Measurements from ENCODE around the gene RTKN2.

RTKN2 gene

DNA sequence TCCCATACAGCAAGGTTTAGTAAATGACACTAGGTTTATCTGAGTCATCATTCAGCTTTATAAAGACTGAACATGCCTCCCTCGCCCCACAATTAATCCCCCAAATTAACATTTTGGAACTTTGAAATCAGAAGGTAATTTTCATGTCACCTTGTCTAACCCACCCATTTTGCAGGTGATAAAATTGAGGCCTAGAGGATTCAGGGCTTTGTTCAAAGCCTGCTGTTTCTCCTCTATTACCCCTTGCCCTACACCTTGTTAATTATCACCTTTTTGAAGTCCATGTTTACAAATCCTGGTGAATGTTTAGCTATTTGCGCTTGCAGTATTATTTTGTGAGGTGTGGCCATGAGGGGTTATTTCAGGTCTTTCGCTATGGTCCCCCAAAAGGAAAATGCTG, 120.5 kb downstream of the RTKN2 start:
- TF ChIP-seq TOX (CRISPR knock-in tag; IDR thresholded peaks at IDR 0.05; ENCODE audit: borderline replicate concordance) (no peak), ZNF70 (CRISPR knock-in tag; IDR thresholded peaks at IDR 0.05) (no peak), ESRRG (CRISPR knock-in tag; IDR thresholded peaks at IDR 0.05) (no peak)
- TF ChIP-seq, protein P1, sequence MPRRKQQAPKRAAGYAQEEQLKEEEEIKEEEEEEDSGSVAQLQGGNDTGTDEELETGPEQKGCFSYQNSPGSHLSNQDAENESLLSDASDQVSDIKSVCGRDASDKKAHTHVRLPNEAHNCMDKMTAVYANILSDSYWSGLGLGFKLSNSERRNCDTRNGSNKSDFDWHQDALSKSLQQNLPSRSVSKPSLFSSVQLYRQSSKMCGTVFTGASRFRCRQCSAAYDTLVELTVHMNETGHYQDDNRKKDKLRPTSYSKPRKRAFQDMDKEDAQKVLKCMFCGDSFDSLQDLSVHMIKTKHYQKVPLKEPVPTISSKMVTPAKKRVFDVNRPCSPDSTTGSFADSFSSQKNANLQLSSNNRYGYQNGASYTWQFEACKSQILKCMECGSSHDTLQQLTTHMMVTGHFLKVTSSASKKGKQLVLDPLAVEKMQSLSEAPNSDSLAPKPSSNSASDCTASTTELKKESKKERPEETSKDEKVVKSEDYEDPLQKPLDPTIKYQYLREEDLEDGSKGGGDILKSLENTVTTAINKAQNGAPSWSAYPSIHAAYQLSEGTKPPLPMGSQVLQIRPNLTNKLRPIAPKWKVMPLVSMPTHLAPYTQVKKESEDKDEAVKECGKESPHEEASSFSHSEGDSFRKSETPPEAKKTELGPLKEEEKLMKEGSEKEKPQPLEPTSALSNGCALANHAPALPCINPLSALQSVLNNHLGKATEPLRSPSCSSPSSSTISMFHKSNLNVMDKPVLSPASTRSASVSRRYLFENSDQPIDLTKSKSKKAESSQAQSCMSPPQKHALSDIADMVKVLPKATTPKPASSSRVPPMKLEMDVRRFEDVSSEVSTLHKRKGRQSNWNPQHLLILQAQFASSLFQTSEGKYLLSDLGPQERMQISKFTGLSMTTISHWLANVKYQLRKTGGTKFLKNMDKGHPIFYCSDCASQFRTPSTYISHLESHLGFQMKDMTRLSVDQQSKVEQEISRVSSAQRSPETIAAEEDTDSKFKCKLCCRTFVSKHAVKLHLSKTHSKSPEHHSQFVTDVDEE (CRISPR knock-in tag; IDR thresholded peaks at IDR 0.05): no peak
- ATAC-seq: no peak

DNA sequence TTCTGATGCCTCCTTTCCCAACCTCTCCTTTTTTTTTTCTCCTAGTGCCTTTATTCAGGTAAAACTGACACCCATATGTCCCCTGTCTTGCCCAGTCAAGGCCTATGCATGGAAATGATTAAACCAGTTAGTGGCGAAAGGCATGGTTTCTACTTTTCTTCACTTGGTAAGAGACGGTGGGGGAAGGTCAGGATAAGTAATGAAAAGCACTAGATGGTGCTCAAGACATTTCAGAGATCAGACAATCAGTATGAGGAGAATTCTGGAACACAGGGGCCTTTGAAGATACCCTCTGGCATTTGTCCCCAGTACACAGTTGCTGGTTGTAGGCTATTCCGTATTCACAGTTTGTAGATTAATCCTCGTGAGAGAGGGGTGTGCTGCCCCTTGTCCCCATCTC, 121.2 kb downstream of the RTKN2 start:
- TF ChIP-seq ARNTL (CRISPR knock-in tag; IDR thresholded peaks at IDR 0.05; ENCODE audit: borderline replicate concordance, low read depth): no peak
- no peak for TF ChIP-seq ESRRG (CRISPR knock-in tag; IDR thresholded peaks at IDR 0.05)
- TF ChIP-seq ZFP3 (CRISPR knock-in tag; IDR thresholded peaks at IDR 0.05): no peak
- TF ChIP-seq BACH2 (CRISPR knock-in tag; IDR thresholded peaks at IDR 0.05; ENCODE audit: borderline replicate concordance): no peak
- no peak for TF ChIP-seq ZFP30 (CRISPR knock-in tag; IDR thresholded peaks at IDR 0.05)
- TF ChIP-seq, protein P2, sequence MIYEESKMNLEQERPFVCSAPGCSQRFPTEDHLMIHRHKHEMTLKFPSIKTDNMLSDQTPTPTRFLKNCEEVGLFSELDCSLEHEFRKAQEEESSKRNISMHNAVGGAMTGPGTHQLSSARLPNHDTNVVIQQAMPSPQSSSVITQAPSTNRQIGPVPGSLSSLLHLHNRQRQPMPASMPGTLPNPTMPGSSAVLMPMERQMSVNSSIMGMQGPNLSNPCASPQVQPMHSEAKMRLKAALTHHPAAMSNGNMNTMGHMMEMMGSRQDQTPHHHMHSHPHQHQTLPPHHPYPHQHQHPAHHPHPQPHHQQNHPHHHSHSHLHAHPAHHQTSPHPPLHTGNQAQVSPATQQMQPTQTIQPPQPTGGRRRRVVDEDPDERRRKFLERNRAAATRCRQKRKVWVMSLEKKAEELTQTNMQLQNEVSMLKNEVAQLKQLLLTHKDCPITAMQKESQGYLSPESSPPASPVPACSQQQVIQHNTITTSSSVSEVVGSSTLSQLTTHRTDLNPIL (CRISPR knock-in tag; IDR thresholded peaks at IDR 0.05; ENCODE audit: low read depth): no peak
- no peak for TF ChIP-seq GLIS3 (CRISPR knock-in tag; IDR thresholded peaks at IDR 0.05)
- no peak for TF ChIP-seq ZNF565 (CRISPR knock-in tag; conservative IDR thresholded peaks at IDR 0.05; ENCODE audit: low read depth)
- no peak for TF ChIP-seq TOX (CRISPR knock-in tag; IDR thresholded peaks at IDR 0.05; ENCODE audit: borderline replicate concordance)
- ATAC-seq: no peak

GRCh38 chr10:62136931-62137330, 131.7 kb downstream of the RTKN2 start:
- no peak for ATAC-seq
- no peak for TF ChIP-seq ZFP3 (CRISPR knock-in tag; IDR thresholded peaks at IDR 0.05)
- no peak for TF ChIP-seq OSR1 (CRISPR knock-in tag; IDR thresholded peaks at IDR 0.05)
- TF ChIP-seq TOX (CRISPR knock-in tag; IDR thresholded peaks at IDR 0.05; ENCODE audit: borderline replicate concordance): no peak
- no peak for TF ChIP-seq PPARA (CRISPR knock-in tag; IDR thresholded peaks at IDR 0.05; ENCODE audit: borderline replicate concordance)
- no peak for TF ChIP-seq ZNF70 (CRISPR knock-in tag; IDR thresholded peaks at IDR 0.05)
- TF ChIP-seq TCF4 (CRISPR knock-in tag; IDR thresholded peaks at IDR 0.05; ENCODE audit: borderline replicate concordance): no peak
- TF ChIP-seq GLIS3 (CRISPR knock-in tag; IDR thresholded peaks at IDR 0.05): no peak
- TF ChIP-seq RARB (CRISPR knock-in tag; IDR thresholded peaks at IDR 0.05): no peak
- TF ChIP-seq, protein P3, sequence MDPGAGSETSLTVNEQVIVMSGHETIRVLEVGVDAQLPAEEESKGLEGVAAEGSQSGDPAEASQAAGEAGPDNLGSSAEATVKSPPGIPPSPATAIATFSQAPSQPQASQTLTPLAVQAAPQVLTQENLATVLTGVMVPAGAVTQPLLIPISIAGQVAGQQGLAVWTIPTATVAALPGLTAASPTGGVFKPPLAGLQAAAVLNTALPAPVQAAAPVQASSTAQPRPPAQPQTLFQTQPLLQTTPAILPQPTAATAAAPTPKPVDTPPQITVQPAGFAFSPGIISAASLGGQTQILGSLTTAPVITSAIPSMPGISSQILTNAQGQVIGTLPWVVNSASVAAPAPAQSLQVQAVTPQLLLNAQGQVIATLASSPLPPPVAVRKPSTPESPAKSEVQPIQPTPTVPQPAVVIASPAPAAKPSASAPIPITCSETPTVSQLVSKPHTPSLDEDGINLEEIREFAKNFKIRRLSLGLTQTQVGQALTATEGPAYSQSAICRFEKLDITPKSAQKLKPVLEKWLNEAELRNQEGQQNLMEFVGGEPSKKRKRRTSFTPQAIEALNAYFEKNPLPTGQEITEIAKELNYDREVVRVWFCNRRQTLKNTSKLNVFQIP (CRISPR knock-in tag; IDR thresholded peaks at IDR 0.05; ENCODE audit: borderline replicate concordance, low read depth): no peak
- no peak for TF ChIP-seq ZFP30 (CRISPR knock-in tag; IDR thresholded peaks at IDR 0.05)

DNA sequence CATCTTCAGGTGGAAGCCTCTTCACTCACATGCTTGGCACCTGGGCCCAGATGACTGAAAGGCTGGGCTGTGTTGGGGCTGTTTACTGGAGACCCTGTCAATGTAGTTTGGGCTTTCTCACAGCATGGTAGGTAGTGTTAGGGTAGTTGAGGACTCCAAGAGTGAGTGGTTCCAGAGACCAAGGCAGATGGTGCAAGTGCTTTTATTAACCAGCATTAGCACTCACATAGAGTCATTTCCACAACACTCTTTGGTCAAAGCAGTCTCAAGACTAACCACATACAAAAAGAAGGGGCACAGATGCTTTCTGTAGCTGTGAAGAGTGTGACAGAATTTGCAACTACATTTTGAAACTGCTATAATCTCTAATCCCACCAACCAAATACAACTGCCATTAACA, 135.0 kb downstream of the RTKN2 start:
- TF ChIP-seq OSR1 (CRISPR knock-in tag; IDR thresholded peaks at IDR 0.05) (no peak), CSRNP3 (CRISPR knock-in tag; IDR thresholded peaks at IDR 0.05) (no peak), ZNF70 (CRISPR knock-in tag; IDR thresholded peaks at IDR 0.05) (no peak), PPARA (CRISPR knock-in tag; IDR thresholded peaks at IDR 0.05; ENCODE audit: borderline replicate concordance) (no peak), SNAI2 (CRISPR knock-in tag; IDR thresholded peaks at IDR 0.05) (no peak), ZNF565 (CRISPR knock-in tag; conservative IDR thresholded peaks at IDR 0.05; ENCODE audit: low read depth) (no peak), BACH2 (CRISPR knock-in tag; IDR thresholded peaks at IDR 0.05; ENCODE audit: borderline replicate concordance) (no peak), RARB (CRISPR knock-in tag; IDR thresholded peaks at IDR 0.05) (no peak), TOX (CRISPR knock-in tag; IDR thresholded peaks at IDR 0.05; ENCODE audit: borderline replicate concordance) (no peak), ESRRG (CRISPR knock-in tag; IDR thresholded peaks at IDR 0.05) (no peak), PATZ1 (CRISPR knock-in tag; IDR thresholded peaks at IDR 0.05; ENCODE audit: borderline replicate concordance) (no peak), ZFP3 (CRISPR knock-in tag; IDR thresholded peaks at IDR 0.05) (no peak), GLIS3 (CRISPR knock-in tag; IDR thresholded peaks at IDR 0.05) (no peak), ZNF8 (CRISPR knock-in tag; IDR thresholded peaks at IDR 0.05) (no peak)
- TF ChIP-seq, protein P1 (CRISPR knock-in tag; IDR thresholded peaks at IDR 0.05): no peak
- ATAC-seq: no peak
